NCI-H2029 (cell line): ENCODE data around the gene STK11IP.

ENCODE experiments used
- DNase-seq: peaks from one replicate; lab custom pipeline; 2025; lab: John Stamatoyannopoulos, UW

STK11IP gene

GRCh38 chr2:219616550-219616949, 18.9 kb downstream of the STK11IP start:
- no peak for DNase-seq

GRCh38 chr2:219618733-219619122, 21.1 kb downstream of the STK11IP start:
- DNase-seq, result no peak

- no peak for DNase-seq
These were observed 21.6 kb downstream of the STK11IP start for GRCh38 chr2:219619235-219619634.

GRCh38 chr2:219620546-219620945, 22.9 kb downstream of the STK11IP start:
- DNase-seq, result no peak

- DNase-seq, result no peak
These were observed 24.3 kb downstream of the STK11IP start for GRCh38 chr2:219621935-219622334.

- no peak for DNase-seq
These were observed 24.8 kb downstream of the STK11IP start for GRCh38 chr2:219622472-219622871.

- no peak for DNase-seq
These were observed 26.9 kb downstream of the STK11IP start for GRCh38 chr2:219624565-219624964.

GRCh38 chr2:219625179-219625578, 27.5 kb downstream of the STK11IP start:
- DNase-seq, result no peak

- DNase-seq, result no peak
These were observed 28.9 kb downstream of the STK11IP start for GRCh38 chr2:219626540-219626939.

- no peak for DNase-seq
These were observed 29.7 kb downstream of the STK11IP start, which contains the start of gene SLC4A3 for GRCh38 chr2:219627103-219628100. TSS of gene SLC4A3 (plus strand) at chr2:219627630. CDS start at chr2:219627993, 363 bp downstream.

GRCh38 chr2:219628235-219628985, 30.8 kb downstream of the STK11IP start:
- no peak for DNase-seq

GRCh38 chr2:219628986-219629901, 31.6 kb downstream of the STK11IP start:
- no peak for DNase-seq

- no peak for DNase-seq
These were observed 32.5 kb downstream of the STK11IP start for GRCh38 chr2:219629976-219630695.

GRCh38 chr2:219630770-219631405, 33.2 kb downstream of the STK11IP start:
- DNase-seq, result no peak

- no peak for DNase-seq
These were observed 33.8 kb downstream of the STK11IP start for GRCh38 chr2:219631406-219631891.

GRCh38 chr2:219631904-219632759, 34.5 kb downstream of the STK11IP start:
- no peak for DNase-seq

- no peak for DNase-seq
These were observed 35.1 kb downstream of the STK11IP start for GRCh38 chr2:219632760-219633105.

GRCh38 chr2:219633276-219634065, 35.8 kb downstream of the STK11IP start:
- DNase-seq, result no peak
